ENCODE results near the gene KRT37. TPM values are rescaled to one million over a fixed set of nuclear protein-coding genes. Genes with fewer than 3 reads are reported as not detected.
A peak's percentile ranks its signal among the peaks of the same experiment; 100 is the strongest.

Gene KRT37
- total RNA-seq, 1 donor: not detected

DNA sequence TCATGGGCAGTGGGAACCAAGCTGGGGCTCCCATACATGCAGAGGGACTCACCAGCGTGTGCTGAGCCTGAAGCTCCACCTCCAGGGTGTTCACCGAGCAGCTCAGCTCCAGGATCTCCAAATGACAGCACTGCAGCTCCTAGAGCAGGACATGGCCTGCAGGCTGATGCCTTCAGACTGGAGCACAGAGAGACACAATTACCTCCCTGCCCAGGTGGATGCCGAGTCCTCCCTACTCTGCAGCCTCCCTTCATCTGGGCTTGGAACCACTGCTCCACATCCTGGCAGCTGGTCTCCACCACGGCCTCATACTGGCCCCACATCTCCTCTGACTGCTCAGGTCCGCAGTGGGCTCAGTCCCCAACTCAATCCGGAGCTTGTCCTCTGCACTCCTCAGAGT, 24.6 kb upstream of the KRT37 start:
- no peak for DNase-seq (ENCODE audit: low read depth)
- no peak overlapping the region for H3K4me3 ChIP-seq (ENCODE audit: low read depth, low read length)
- no peak for TF ChIP-seq CTCF (IDR thresholded peaks at IDR 0.05; ENCODE audit: insufficient read depth, low read depth, low read length)

DNA sequence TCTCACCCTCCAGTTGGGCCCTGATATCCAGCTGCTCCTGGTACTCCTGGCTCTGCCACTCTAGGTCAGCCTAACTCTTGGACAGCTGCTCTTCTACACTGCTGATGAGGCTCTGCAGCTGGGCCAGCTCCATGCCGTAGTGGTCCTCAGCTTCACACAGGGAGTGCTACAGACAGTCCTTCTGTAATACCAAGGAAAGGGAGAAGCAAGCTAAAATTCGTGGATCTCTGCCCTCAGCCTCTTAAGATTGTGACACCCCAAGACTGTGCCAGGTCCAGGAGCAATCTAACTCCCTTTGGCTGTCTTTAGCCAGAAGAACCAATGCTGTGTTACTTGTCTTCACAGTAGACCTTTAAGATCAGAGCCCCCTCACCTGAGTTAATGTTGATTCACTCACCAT, 24.1 kb upstream of the KRT37 start:
- DNase-seq (ENCODE audit: low read depth): no peak
- TF ChIP-seq CTCF (IDR thresholded peaks at IDR 0.05; ENCODE audit: insufficient read depth, low read depth, low read length): no peak

GRCh38 chr17:41446806-41447205, 22.4 kb upstream of the KRT37 start:
- DNase-seq (ENCODE audit: low read depth): peak; percentile 93

More for the DNA sequence above, 24.1 kb upstream of the KRT37 start:
- H3K4me3 ChIP-seq (ENCODE audit: low read depth, low read length): no peak overlapping the region

DNA sequence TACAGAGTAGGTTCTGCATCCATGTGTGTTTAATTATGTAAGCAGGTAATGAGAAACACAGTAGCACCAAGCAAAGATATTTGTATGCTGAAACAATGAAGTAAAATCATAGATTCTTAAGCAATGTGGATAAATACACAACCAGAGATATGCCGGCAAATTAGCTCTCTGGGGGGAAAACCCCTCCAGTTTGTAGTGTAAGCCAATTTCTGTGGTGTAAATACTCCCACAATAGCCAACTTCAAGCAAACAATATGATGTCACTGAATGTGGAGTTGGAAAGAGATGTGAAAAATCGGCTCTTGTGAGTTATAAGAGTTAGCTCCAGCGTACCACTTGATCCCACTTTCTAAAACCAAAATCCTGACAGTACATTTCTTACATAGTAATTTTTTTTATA, 20.3 kb upstream of the KRT37 start:
- no peak for DNase-seq (ENCODE audit: low read depth)
- no peak overlapping the region for H3K4me3 ChIP-seq (ENCODE audit: low read depth, low read length)
- TF ChIP-seq CTCF (IDR thresholded peaks at IDR 0.05; ENCODE audit: insufficient read depth, low read depth, low read length): no peak

More at GRCh38 chr17:41446806-41447205, 22.4 kb upstream of the KRT37 start:
- no peak for TF ChIP-seq CTCF (IDR thresholded peaks at IDR 0.05; ENCODE audit: insufficient read depth, low read depth, low read length)
- H3K4me3 ChIP-seq (ENCODE audit: low read depth, low read length): no peak overlapping the region

- H3K4me3 ChIP-seq (ENCODE audit: low read depth, low read length): no peak overlapping the region
- DNase-seq (ENCODE audit: low read depth): no peak
- no peak for TF ChIP-seq CTCF (IDR thresholded peaks at IDR 0.05; ENCODE audit: insufficient read depth, low read depth, low read length)
Observed at GRCh38 chr17:41444186-41444585, 19.8 kb upstream of the KRT37 start.

GRCh38 chr17:41442739-41443138, 18.4 kb upstream of the KRT37 start:
- DNase-seq (ENCODE audit: low read depth): peak; percentile 61
- no peak overlapping the region for H3K4me3 ChIP-seq (ENCODE audit: low read depth, low read length)
- TF ChIP-seq CTCF (IDR thresholded peaks at IDR 0.05; ENCODE audit: insufficient read depth, low read depth, low read length): no peak

DNA sequence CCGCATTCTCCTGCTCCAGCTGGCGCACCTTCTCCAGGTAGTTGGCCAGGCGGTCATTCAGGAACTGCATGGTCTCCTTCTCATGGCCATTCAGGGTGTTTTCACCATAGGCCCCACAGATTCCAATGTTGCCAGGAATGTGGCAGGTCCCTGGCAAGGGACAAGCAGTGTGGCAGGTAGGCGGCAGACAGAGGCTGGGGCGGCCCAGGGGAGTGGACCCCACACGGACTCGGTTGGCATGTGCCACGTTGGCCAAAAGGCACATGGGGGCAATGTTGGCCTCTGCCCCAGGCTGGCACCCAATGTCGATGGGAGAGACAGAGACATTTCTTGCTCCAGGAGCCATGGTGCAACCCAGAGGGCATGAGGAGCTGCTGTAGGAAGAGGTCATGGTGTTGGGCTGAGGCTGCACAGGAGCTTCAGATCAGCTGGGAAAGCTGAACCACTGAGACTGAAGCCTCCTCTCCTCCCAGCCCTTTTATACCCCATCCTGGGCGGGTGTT, 16.2 kb upstream of the KRT37 start, which contains the start of gene KRT38:
KRT38 (minus strand) TSS at position 453 of the 503 bp plus-strand sequence; CDS start at position 391, 62 bp downstream.
- no peak within 1 kb of the TSS for H3K4me3 ChIP-seq (ENCODE audit: low read depth, low read length)
- no peak for TF ChIP-seq CTCF (IDR thresholded peaks at IDR 0.05; ENCODE audit: insufficient read depth, low read depth, low read length)
- DNase-seq (ENCODE audit: low read depth): no peak

All from fibroblast of villous mesenchyme (primary cell).